WTC11 (cell line): ENCODE measurements around the gene NBAS. TPM values are rescaled to one million over a fixed set of nuclear protein-coding genes. Genes with fewer than 3 reads are reported as not detected.

Source experiments
- ATAC-seq: fragments of 200-7000 bp; cut with Tn5 transposase; 2 replicates; pipeline ENCODE4 v1.10.0; 2021; ENCODE audit warnings: mild to moderate bottlenecking, moderate library complexity
- CTCF ChIA-PET: fragments of 300-600 bp; sonication (Branson Sonifier 250); formaldehyde crosslinking; loops from one replicate; lab custom pipeline; 2021; ENCODE audit warnings: antibody characterized with exemption; lab: Charles Lee
- POLR2A ChIA-PET: fragments of 350-600 bp; sonication (Branson Sonifier 250); formaldehyde crosslinking; loops from one replicate; lab custom pipeline; 2021; ENCODE audit warnings: antibody characterized with exemption; lab: Charles Lee
- DNase-seq: peaks from one replicate; pipeline ENCODE4 v3.0.0; 2021; ENCODE audit warnings: low spot score
- H3K27ac Mint-ChIP-seq: 2 replicates; pipeline ENCODE4 v1.8.0; 2021; ENCODE audit warnings: mixed read lengths
- H3K27me3 Mint-ChIP-seq: 2 replicates; pipeline ENCODE4 v1.8.0; 2021; ENCODE audit warnings: low read depth, mild to moderate bottlenecking, moderate library complexity, mixed read lengths
- H3K36me3 Mint-ChIP-seq: 2 replicates; pipeline ENCODE4 v1.8.0; 2021; ENCODE audit warnings: mixed read lengths
- H3K4me1 Mint-ChIP-seq: 2 replicates; pipeline ENCODE4 v1.8.0; 2022; ENCODE audit warnings: mixed read lengths
- H3K4me3 Mint-ChIP-seq: 2 replicates; pipeline ENCODE4 v1.8.0; 2021; ENCODE audit warnings: mild to moderate bottlenecking, moderate library complexity, mixed read lengths
- H3K9me3 Mint-ChIP-seq: 2 replicates; pipeline ENCODE4 v1.8.0; 2021; ENCODE audit warnings: mixed read lengths
- AR ChIP-seq: fragments of 250-450 bp; sonication (Bioruptor Pico); IDR thresholded peaks from 2 replicates; pipeline ENCODE4 v1.9.0; 2021; ENCODE audit warnings: mild to moderate bottlenecking
- ATF1 ChIP-seq: sonication (generic); formaldehyde crosslinking; IDR thresholded peaks from 2 replicates; pipeline ENCODE4 v1.8.1; 2023; ENCODE audit warnings: mild to moderate bottlenecking, moderate library complexity, missing genetic modification reagents
- ATF3 ChIP-seq: sonication (generic); formaldehyde crosslinking; conservative IDR thresholded peaks from 2 replicates; pipeline ENCODE4 v1.8.1; 2022; ENCODE audit warnings: mild to moderate bottlenecking, missing genetic modification reagents
- CBFB ChIP-seq: sonication (generic); formaldehyde crosslinking; IDR thresholded peaks from 2 replicates; pipeline ENCODE4 v1.8.1; 2022; ENCODE audit warnings: mild to moderate bottlenecking, low read depth, missing genetic modification reagents
- CDX4 ChIP-seq: fragments of 250-450 bp; sonication (Bioruptor Pico); IDR thresholded peaks from 2 replicates; pipeline ENCODE4 v1.9.0; 2021; ENCODE audit warnings: moderate library complexity, mild to moderate bottlenecking, inconsistent platforms, borderline replicate concordance
- E2F4 ChIP-seq: sonication (generic); formaldehyde crosslinking; IDR thresholded peaks from 2 replicates; pipeline ENCODE4 v1.8.1; 2022; ENCODE audit warnings: low read depth, mild to moderate bottlenecking, moderate library complexity, missing genetic modification reagents, borderline replicate concordance
- FOXK1 ChIP-seq: sonication (generic); formaldehyde crosslinking; IDR thresholded peaks from 2 replicates; pipeline ENCODE4 v1.8.0; 2022; ENCODE audit warnings: mild to moderate bottlenecking, moderate library complexity, missing genetic modification reagents
- GABPB1 ChIP-seq: sonication (generic); formaldehyde crosslinking; IDR thresholded peaks from 2 replicates; pipeline ENCODE4 v1.8.1; 2023; ENCODE audit warnings: mild to moderate bottlenecking, missing genetic modification reagents
- JUN ChIP-seq: sonication (generic); formaldehyde crosslinking; IDR thresholded peaks from 2 replicates; pipeline ENCODE4 v1.8.0; 2023; ENCODE audit warnings: mild to moderate bottlenecking, missing genetic modification reagents
- KAT7 ChIP-seq: sonication (generic); formaldehyde crosslinking; IDR thresholded peaks from 2 replicates; pipeline ENCODE4 v1.8.1; 2023; ENCODE audit warnings: missing genetic modification reagents, mild to moderate bottlenecking, borderline replicate concordance
- MAX ChIP-seq: sonication (generic); formaldehyde crosslinking; IDR thresholded peaks from 2 replicates; pipeline ENCODE4 v1.8.0; 2022; ENCODE audit warnings: mild to moderate bottlenecking, missing genetic modification reagents
- MXD4 ChIP-seq: fragments of 250-450 bp; sonication (Bioruptor Pico); IDR thresholded peaks from 2 replicates; pipeline ENCODE4 v1.8.0; 2021; ENCODE audit warnings: mild to moderate bottlenecking, moderate library complexity, borderline replicate concordance
- NFYB ChIP-seq: sonication (generic); formaldehyde crosslinking; conservative IDR thresholded peaks from 2 replicates; pipeline ENCODE4 v1.8.0; 2022; ENCODE audit warnings: low read depth, missing genetic modification reagents
- RELA ChIP-seq: sonication (generic); formaldehyde crosslinking; IDR thresholded peaks from 2 replicates; pipeline ENCODE4 v1.8.1; 2022; ENCODE audit warnings: missing genetic modification reagents, mild to moderate bottlenecking, borderline replicate concordance
- TCF7 ChIP-seq: sonication (generic); formaldehyde crosslinking; IDR thresholded peaks from 2 replicates; pipeline ENCODE4 v1.8.0; 2022; ENCODE audit warnings: mild to moderate bottlenecking, low read depth, missing genetic modification reagents, moderate library complexity
- USF2 ChIP-seq: sonication (generic); formaldehyde crosslinking; IDR thresholded peaks from 2 replicates; pipeline ENCODE4 v1.8.1; 2023; ENCODE audit warnings: mild to moderate bottlenecking, missing genetic modification reagents, moderate library complexity
- ZNF423 ChIP-seq: fragments of 250-450 bp; sonication (Bioruptor Pico); IDR thresholded peaks from 2 replicates; pipeline ENCODE4 v2.1.2; 2022; ENCODE audit warnings: mild to moderate bottlenecking, moderate library complexity
- ZNF425 ChIP-seq: fragments of 250-450 bp; sonication (Bioruptor Pico); conservative IDR thresholded peaks from 2 replicates; pipeline ENCODE4 v1.9.0; 2021; ENCODE audit warnings: mild to moderate bottlenecking
- ZNF532 ChIP-seq: fragments of 250-450 bp; sonication (Bioruptor Pico); IDR thresholded peaks from 2 replicates; pipeline ENCODE4 v1.9.0; 2021; ENCODE audit warnings: mild to moderate bottlenecking, borderline replicate concordance
- total RNA-seq: library from RNA; stranded (reverse); gene quantifications from 3 replicates; pipeline ENCODE4 v1.2.3, GENCODE V29; 2021

NBAS gene
- total RNA-seq, 1 experiment from 2014 or later, result 32.3 TPM

GRCh38 chr2:15435474-15435873 is 125.7 kb downstream of the NBAS start (continued):
- TF ChIP-seq ZNF532 (no peak), MXD4 (no peak), E2F4 (no peak), AR (CRISPR knock-in tag) (no peak), ZNF423 (no peak), MAX (no peak), CDX4 (no peak)

- DNase-seq (no peak), ATAC-seq (no peak)
- no peaks in the 10 kb centered on the region for H3K9me3 Mint-ChIP-seq
- CTCF ChIA-PET, result interaction anchor here (1.4 to 2.0 kb wide), 2 partner anchors 10 to 145 kb away, joined by 3 to 5 read pairs; no protein-coding TSS in a partner anchor
- peaks cover 4% of the 10 kb centered on the region for H3K4me1 Mint-ChIP-seq
- H3K4me3 Mint-ChIP-seq, result no peak overlapping the region
- no peaks in the 10 kb centered on the region for H3K36me3 Mint-ChIP-seq
- TF ChIP-seq ZNF425 (CRISPR knock-in tag) (no peak), JUN (no peak), NFYB (no peak)
- H3K27ac Mint-ChIP-seq, result no peak overlapping the region
- H3K27me3 Mint-ChIP-seq, result no peaks in the 10 kb centered on the region
- POLR2A ChIA-PET, result no interaction called here
Observed at GRCh38 chr2:15432642-15433256, 128.4 kb downstream of the NBAS start.

- no peaks in the 10 kb centered on the region for H3K9me3 Mint-ChIP-seq
- POLR2A ChIA-PET, result no interaction called here
- ATAC-seq (no peak), DNase-seq (no peak)
- H3K4me3 Mint-ChIP-seq, result no peak overlapping the region
- H3K27me3 Mint-ChIP-seq, result no peaks in the 10 kb centered on the region
- H3K36me3 Mint-ChIP-seq, result no peaks in the 10 kb centered on the region
- no peak overlapping the region for H3K27ac Mint-ChIP-seq
- TF ChIP-seq TCF7 (no peak), FOXK1 (CRISPR knock-in tag) (no peak), ATF3 (no peak), CBFB (no peak), GABPB1 (CRISPR knock-in tag) (no peak), ZNF423 (no peak), RELA (CRISPR knock-in tag) (no peak), USF2 (CRISPR knock-in tag) (no peak), KAT7 (no peak), ATF1 (CRISPR knock-in tag) (no peak)
- CTCF ChIA-PET, result interaction anchor here (0.6 kb wide), 1 partner anchor 283 kb away, joined by 3 read pairs; no protein-coding TSS in a partner anchor
- peaks cover 16% of the 10 kb centered on the region for H3K4me1 Mint-ChIP-seq
Observed at GRCh38 chr2:15429032-15429431, 132.1 kb downstream of the NBAS start.
